OCI-LY3 (cell line): Measurements from ENCODE around the gene TGDS.
A peak's percentile ranks its signal among the peaks of the same experiment; 100 is the strongest.

Experiments used
- H2AFZ ChIP-seq: fragments of 200-600, 300-600 bp; shearing (Covaris generic); 2 replicates; pipeline ENCODE4 v1.6.0; 2014; ENCODE audit warnings: antibody characterized with exemption, low read depth, low read length
- H3K27ac ChIP-seq: fragments of 200-600, 300-600 bp; sonication (generic); 2 replicates; pipeline ENCODE4 v1.5.1; 2014; ENCODE audit warnings: mild to moderate bottlenecking, low read length, moderate library complexity, mixed read lengths
- H3K27me3 ChIP-seq: fragments of 200-600, 300-600 bp; sonication (generic); 2 replicates; pipeline ENCODE4 v1.6.1; 2014; ENCODE audit warnings: low read depth, low read length, mixed read lengths
- H3K36me3 ChIP-seq: fragments of 200-600, 300-600 bp; sonication (generic); replicated peaks from 2 replicates; pipeline ENCODE3; 2014; ENCODE audit warnings: low read depth, low read length, mixed read lengths
- H3K4me1 ChIP-seq: fragments of 300-600, 200-600 bp; sonication (generic); 2 replicates; pipeline ENCODE4 v1.6.1; 2014; ENCODE audit warnings: low read length, mixed read lengths
- H3K4me2 ChIP-seq: fragments of 200-600, 300-600 bp; sonication (generic); 2 replicates; pipeline ENCODE4 v1.6.1; 2014; ENCODE audit warnings: low read length, mixed read lengths
- H3K4me3 ChIP-seq: fragments of 300-600, 200-600 bp; sonication (generic); 2 replicates; pipeline ENCODE4 v1.5.1; 2014; ENCODE audit warnings: antibody characterized with exemption, mild to moderate bottlenecking, low read length, moderate library complexity
- H3K79me2 ChIP-seq: fragments of 300-600, 200-600 bp; shearing (Covaris generic); 2 replicates; pipeline ENCODE4 v1.6.1; 2014; ENCODE audit warnings: mild to moderate bottlenecking, low read length, mixed read lengths
- H3K9ac ChIP-seq: fragments of 300-600, 200-600 bp; shearing (Covaris generic); 2 replicates; pipeline ENCODE4 v1.6.0; 2014; ENCODE audit warnings: mild to moderate bottlenecking, low read length, moderate library complexity
- H3K9me3 ChIP-seq: fragments of 200-600, 300-600 bp; shearing (Covaris generic); 2 replicates; pipeline ENCODE4 v1.6.1; 2014; ENCODE audit warnings: low read length, mixed read lengths; ENCODE audit not compliant: insufficient read depth
- H4K20me1 ChIP-seq: fragments of 200-600, 300-600 bp; sonication (generic); 2 replicates; pipeline ENCODE4 v1.6.1; 2016; ENCODE audit warnings: low read length, mixed read lengths; ENCODE audit not compliant: insufficient read depth
- CTCF ChIP-seq: fragments of 200-600, 300-600 bp; sonication (generic); IDR thresholded peaks from 2 replicates; pipeline ENCODE4 v1.5.1; 2014; ENCODE audit warnings: antibody characterized with exemption, low read length, low read depth
- EZH2phosphoT487 ChIP-seq: fragments of 200-600 bp; shearing (Covaris generic); IDR thresholded peaks from 2 replicates; pipeline ENCODE4 v1.6.1; 2018; ENCODE audit warnings: antibody characterized with exemption, mixed run types, low read depth

TGDS gene

DNA sequence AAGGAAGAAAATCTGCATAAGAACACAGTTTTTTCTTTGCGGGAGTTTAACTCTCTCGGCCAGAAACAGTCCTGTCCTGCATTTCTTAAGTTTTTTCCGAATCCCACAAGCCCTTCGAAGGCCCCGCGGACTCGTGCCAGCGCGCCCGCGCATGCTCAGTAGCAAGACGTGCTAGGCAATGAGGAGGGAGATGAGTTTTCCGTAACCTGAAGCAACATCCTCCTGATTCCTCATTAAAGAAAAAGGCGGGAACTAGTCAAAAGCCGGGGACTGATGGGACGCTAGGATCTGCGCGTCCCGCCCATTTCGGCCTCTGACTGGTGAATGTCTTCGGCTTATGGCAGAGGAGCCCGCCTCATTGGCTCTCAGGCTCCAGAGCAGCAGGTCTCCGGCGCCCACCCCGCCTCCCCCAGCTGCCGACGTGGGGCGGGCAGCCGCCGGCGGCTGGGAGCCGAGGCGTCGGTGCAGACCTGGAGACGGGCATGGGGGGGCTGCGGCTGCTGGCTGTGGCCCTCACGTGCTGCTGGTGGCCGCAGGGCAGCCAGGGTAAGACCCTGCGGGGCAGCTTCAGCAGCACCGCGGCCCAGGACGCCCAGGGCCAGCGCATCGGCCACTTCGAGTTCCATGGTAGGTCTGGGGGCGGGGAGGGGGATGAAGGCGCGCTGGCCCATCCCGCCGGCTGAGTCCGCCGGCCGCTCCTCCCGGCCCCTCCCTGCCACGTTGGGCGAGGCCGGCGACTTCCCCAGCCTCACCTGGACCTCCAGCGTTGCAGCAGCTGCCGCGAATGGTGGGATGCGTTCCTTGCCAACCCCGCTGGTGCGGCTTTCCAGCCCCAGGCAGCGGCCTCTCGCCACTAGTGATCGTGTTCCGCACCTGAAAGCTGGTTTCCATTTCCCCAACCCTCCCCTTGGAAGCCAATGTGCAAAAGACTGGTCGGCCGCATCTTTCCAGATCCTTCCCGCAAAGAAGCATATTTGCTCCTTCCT is 5.8 kb upstream of the TGDS start, which contains the start of gene GPR180:
Gene GPR180 (plus strand): TSS at position 412 of the 986 bp plus-strand sequence. CDS start 71 bp downstream, at position 483.
- TF ChIP-seq CTCF (no peak), EZH2phosphoT487 (no peak)
- no peaks in the 10 kb centered on the region for H3K9me3 ChIP-seq
- peak within 1 kb of the TSS; percentile 10 for H3K27ac ChIP-seq
- peaks cover 8% of the 10 kb centered on the region for H3K4me1 ChIP-seq
- H3K9ac ChIP-seq = peak within 1 kb of the TSS; percentile 76
- peak within 1 kb of the TSS; percentile 66 for H2AFZ ChIP-seq
- no peaks in the 10 kb centered on the region for H3K27me3 ChIP-seq
- peak within 1 kb of the TSS; percentile 74 for H3K4me2 ChIP-seq
- peaks cover 16% of the 10 kb centered on the region for H3K79me2 ChIP-seq
- peak within 1 kb of the TSS; percentile 90 for H3K4me3 ChIP-seq
- H4K20me1 ChIP-seq = no peaks in the 10 kb centered on the region
- peaks cover 13% of the 10 kb centered on the region for H3K36me3 ChIP-seq

- no peak overlapping the region for H3K9ac ChIP-seq
- peaks cover 9% of the 10 kb centered on the region for H3K4me1 ChIP-seq
- H4K20me1 ChIP-seq = peaks cover under 1% of the 10 kb centered on the region; the same call in 1 of the 2 replicates
- TF ChIP-seq EZH2phosphoT487 = no peak
- TF ChIP-seq CTCF = no peak
- no peak overlapping the region for H3K4me3 ChIP-seq
- H3K36me3 ChIP-seq = peaks cover under 1% of the 10 kb centered on the region
- no peak overlapping the region for H2AFZ ChIP-seq
- H3K27ac ChIP-seq = no peak overlapping the region
- peaks cover 27% of the 10 kb centered on the region for H3K79me2 ChIP-seq
- H3K4me2 ChIP-seq = no peak overlapping the region
- H3K27me3 ChIP-seq = no peaks in the 10 kb centered on the region
- no peaks in the 10 kb centered on the region for H3K9me3 ChIP-seq
Observed at GRCh38 chr13:94599877-94600276, 3.9 kb upstream of the TGDS start.

DNA sequence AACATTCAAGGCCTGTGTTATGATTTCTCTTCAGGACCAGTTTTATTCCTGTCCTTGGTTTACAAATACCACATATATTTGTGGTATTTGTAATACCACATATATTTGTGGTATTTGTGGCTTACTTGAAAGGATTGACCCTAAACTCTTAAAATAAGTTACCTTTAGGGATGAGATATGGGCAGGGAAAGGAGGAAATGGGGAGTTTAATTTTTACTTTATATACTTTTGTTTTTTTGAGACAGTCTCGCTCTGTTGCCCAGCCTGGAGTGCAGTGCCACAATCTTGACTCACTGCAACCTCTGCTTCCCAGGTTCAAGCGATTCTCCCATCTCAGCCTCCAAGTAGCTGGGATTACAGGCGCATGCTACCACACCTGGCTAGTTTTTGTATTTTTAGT is 2.3 kb upstream of the TGDS start:
- Histone ChIP-seq H4K20me1 (peaks cover 14% of the 10 kb centered on the region), H3K4me3 (no peak overlapping the region), H3K4me2 (no peak overlapping the region), H3K79me2 (peaks cover 42% of the 10 kb centered on the region), H3K4me1 (peaks cover 23% of the 10 kb centered on the region), H3K9ac (no peak overlapping the region), H3K27me3 (no peaks in the 10 kb centered on the region), H2AFZ (no peak overlapping the region), H3K9me3 (no peaks in the 10 kb centered on the region), H3K27ac (no peak overlapping the region), H3K36me3 (peaks cover 10% of the 10 kb centered on the region)
- TF ChIP-seq CTCF (no peak), EZH2phosphoT487 (no peak)

DNA sequence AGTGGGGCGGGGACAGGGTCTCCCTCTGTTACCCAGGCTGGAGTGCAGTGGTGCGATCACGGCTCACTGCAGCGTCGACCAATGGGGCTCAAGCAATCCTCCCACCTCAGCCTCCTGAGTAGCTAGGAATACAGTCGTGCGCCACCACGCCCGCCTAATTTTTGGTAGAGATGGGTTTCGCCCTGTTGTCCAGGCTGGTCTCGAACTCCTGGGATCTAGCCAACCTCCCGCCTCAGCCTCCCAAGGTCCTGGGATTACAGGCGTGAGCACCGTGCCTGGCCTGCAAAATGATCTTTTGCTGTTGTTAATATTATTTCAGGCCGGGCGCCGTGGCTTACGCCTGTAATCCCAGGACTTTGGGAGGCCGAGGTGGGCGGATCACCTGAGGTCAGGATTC is 621 bp upstream of the TGDS start:
- peak overlapping the region; percentile 66 for H2AFZ ChIP-seq
- TF ChIP-seq CTCF (no peak), EZH2phosphoT487 (no peak)
- H3K4me3 ChIP-seq = peak overlapping the region; percentile 89
- peaks cover 14% of the 10 kb centered on the region for H4K20me1 ChIP-seq
- H3K36me3 ChIP-seq = peaks cover 25% of the 10 kb centered on the region
- peak overlapping the region; percentile 69 for H3K4me2 ChIP-seq
- peak overlapping the region; percentile 96 for H3K9ac ChIP-seq
- peaks cover 42% of the 10 kb centered on the region for H3K79me2 ChIP-seq
- peak overlapping the region; percentile 70 for H3K27ac ChIP-seq
- H3K4me1 ChIP-seq = peaks cover 17% of the 10 kb centered on the region
- no peaks in the 10 kb centered on the region for H3K9me3 ChIP-seq
- H3K27me3 ChIP-seq = no peaks in the 10 kb centered on the region
